ENCODE results near the gene BCHE. TPM values are rescaled to one million over a fixed set of nuclear protein-coding genes. Genes with fewer than 3 reads are reported as not detected.

BCHE gene
- total RNA-seq: under 0.01 TPM in 1 of 2 replicates, not detected in the other

- no peak for DNase-seq (ENCODE audit: low read depth, low spot score)
Observed at GRCh38 chr3:165837058-165837525, at the start of gene BCHE. Gene BCHE (minus strand): TSS chr3:165837423. CDS start chr3:165831033, 6,390 bp downstream.

DNA sequence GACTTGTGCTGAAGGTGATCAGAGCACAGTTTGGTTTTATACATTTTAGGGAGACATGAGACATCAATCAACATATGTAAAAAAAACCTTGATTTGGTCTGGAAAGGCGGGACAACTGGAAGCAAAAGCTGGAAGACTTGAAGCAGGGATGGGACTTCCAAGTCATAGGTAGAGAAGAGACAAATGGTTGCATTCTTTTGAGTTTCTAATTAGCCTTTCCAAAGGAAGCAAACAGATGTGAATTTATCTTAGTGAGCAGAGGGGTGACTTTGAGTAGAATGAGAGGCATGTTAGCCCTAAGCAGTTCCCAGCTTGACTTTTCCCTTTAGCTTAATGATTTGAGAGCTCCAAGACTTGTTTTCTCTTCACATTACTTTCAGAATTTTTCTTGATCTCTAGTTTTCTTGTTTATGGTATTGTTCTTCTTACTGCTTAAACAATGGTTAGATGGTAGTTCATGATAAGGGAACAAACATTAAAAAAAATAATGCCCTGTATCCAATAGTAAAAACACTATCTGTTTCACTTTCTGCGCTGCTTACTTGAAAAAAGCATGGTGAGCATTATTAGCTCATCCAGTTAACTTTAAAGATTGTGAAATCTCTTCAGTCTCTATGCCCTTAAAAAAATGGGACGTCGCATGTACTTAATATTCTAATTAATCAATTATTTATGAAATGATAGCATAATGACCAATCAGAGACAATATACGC lies 48.5 kb upstream of the BCHE start:
- DNase-seq (ENCODE audit: low read depth, low spot score): no peak

- DNase-seq (ENCODE audit: low read depth, low spot score): no peak
Observed at GRCh38 chr3:165884518-165884917, 47.3 kb upstream of the BCHE start.

- DNase-seq (ENCODE audit: low read depth, low spot score): no peak
Observed at GRCh38 chr3:165883863-165884478, 46.7 kb upstream of the BCHE start.

GRCh38 chr3:165883117-165883516 lies 45.9 kb upstream of the BCHE start:
- no peak for DNase-seq (ENCODE audit: low read depth, low spot score)

GRCh38 chr3:165875644-165876043 lies 38.4 kb upstream of the BCHE start:
- DNase-seq (ENCODE audit: low read depth, low spot score): no peak

DNA sequence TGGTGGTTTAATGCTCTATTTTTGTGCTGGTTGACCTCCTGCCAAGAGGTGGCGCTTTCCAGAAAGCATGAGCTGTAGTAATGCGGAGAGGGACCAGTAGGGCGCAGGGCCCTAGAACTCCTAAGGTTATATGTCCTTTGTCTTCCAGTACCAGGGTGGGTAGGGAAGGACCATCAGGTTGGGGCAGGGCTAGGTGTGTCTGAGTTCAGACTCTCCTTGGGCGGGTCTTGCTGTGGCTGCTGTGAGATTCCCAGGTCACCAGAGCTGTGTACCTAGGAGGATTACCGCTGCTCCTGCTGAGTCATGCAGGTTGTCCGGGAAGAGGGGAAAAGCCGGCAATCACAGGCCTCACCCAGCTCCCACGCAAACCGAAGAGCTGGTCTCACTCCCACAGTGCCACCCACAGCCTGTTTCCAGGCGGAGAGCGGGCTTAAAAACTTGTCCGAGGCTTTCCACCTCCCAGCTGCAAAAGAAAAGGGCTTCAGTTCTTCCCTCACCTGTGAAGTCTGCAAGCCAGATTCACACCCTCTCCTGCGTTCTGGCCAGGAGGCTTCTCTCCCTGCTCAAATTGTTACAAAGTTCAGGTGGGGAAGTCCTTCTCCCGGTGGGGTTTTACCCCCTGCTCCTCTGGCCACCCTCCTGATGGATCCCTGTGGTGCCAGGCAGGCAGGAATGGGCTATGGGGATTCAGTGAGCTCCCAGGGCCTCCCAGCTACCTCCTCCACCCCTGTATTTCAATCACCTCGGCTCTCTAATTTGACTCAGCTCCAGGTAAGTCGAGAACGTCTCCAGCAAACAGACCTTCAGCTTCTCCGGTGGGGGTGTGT lies 37.7 kb upstream of the BCHE start:
- no peak for DNase-seq (ENCODE audit: low read depth, low spot score)

- no peak for DNase-seq (ENCODE audit: low read depth, low spot score)
Observed at GRCh38 chr3:165868088-165868487, 30.9 kb upstream of the BCHE start.

DNA sequence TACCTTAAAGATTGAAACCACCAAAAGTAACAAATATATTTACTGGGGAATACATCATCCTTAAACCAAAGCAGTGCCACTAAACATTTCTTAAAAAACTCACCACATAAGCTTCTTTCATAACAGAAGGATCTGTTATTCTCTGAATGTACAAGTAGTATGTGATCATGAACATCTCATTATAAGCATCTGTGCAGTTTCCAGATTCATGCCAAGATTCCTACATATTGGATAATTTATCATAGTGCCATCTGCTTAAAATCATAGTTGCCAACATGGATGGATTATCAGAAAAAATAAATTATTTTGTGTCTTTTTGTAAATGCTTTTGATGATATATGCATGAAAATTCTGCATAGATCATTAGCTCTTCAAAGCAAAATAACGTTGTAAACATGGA lies 21.8 kb upstream of the BCHE start:
- DNase-seq (ENCODE audit: low read depth, low spot score): no peak

DNA sequence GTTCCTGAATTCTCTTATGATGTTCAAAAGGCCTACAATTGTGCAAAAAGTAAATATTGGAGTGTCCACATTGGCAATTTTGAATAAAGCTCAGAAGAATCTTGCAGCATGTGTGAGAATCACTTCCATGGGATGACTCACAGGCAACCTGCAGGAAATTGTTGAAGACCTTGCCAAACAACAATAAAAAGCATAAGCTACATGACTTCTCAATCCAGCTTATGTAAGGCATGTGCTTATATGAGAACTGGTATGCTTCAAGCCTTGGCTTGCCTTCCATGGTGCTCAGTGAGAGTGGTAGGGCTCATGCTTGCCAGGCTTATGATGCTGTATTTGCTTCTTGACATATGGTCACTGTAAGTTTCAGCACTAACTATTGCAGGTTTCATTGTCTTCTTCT lies 18.4 kb upstream of the BCHE start:
- no peak for DNase-seq (ENCODE audit: low read depth, low spot score)

- no peak for DNase-seq (ENCODE audit: low read depth, low spot score)
Observed at GRCh38 chr3:165854696-165855095, 17.5 kb upstream of the BCHE start.

DNA sequence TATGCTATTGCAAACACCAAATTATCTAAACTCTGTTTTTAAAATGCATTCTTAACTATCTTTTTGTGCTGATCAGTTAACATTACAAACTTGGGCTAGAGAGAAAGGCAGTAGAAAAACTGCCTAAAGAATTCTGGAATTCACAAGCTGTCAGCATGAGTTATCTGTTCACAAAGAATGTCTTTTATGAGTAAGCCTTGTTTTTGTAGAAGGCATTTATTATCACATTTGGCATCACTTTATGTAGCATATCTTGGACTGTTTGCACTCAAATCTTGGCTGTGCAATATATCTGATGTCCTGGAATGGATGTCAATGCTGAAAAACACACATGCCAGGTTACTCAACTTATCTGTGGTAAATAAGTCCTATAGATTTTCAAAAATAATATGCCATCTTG lies 15.5 kb upstream of the BCHE start:
- DNase-seq (ENCODE audit: low read depth, low spot score): no peak

- no peak for DNase-seq (ENCODE audit: low read depth, low spot score)
Observed at GRCh38 chr3:165852191-165852590, 15.0 kb upstream of the BCHE start.

DNA sequence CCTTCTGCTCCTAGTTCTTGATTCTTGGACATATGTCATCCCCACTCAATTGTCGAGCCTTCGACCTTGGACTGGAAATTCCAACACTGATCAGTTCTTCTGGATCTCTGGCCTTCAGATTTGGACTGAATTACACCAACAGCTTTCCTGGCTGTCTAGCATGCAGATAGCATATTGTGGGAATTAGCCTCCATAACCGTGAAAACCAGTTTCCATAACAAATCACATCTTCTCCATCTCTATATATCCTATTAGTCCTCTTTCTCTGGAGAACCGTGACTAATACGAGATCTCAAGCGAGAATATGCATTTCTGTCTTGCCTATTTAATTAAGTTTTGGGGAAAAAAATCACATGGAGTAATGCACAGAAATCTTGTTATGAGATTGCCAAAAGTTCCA lies 8.8 kb upstream of the BCHE start:
- DNase-seq (ENCODE audit: low read depth, low spot score): no peak

GRCh38 chr3:165839296-165840076 lies 2.3 kb upstream of the BCHE start:
- no peak for DNase-seq (ENCODE audit: low read depth, low spot score)

GRCh38 chr3:165837801-165838200 lies 578 bp upstream of the BCHE start:
- no peak for DNase-seq (ENCODE audit: low read depth, low spot score)

DNA sequence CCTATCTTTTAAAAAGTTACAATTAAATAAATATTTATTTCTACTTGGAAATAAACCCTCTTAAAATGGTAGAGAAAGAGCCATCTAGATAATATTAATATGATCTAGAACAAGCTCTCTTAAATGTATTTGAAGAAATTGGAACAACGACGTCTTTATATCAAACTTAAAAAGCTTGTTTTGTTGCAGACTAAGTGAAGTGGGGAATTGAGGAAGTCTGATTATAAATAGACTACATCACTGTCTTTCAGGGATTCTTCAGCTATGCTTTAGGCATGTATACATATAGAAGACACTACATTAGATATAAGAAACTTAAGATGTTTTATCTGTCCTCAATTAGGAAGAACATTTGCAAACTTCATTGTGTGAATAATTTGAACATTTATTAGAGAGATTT lies 1.8 kb downstream of the BCHE start:
- DNase-seq (ENCODE audit: low read depth, low spot score): no peak

DNA sequence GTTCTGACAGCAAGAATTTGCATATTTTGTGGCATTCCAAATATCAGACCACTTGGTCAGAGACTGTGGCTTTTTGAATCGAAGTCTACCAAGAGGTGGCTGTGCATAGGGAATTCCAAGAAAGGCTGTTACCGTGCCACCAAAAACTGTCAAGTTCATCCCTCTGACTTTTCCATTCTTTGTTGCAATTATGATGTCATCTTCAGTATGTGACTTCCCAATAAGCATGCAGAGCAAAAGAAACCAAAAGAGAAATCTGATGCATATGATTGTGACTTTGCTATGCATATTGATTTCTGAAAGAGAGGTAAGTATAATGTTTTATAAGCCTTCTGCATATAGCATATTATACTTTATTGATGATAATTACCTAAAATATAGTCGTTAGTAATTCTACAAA lies 6.5 kb downstream of the BCHE start:
- DNase-seq (ENCODE audit: low read depth, low spot score): no peak

DNA sequence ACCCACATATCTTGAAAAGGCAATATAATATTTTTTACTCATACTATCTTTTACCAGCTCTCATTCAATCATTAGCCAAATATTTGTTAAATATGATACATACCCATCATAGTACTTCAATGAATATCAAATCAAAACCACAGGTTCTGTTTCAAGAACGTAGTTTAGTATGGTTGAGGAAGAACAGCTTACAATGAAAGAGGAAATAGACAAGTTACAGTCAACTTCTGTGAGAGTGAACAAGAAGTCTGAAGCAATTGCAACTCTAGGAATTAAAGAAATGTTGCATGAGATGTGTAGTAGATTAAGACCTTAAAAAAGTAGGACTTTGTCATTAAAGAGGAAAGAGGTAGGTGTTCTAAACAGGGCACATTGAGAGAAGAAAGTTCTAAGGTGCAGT lies 9.3 kb downstream of the BCHE start:
- no peak for DNase-seq (ENCODE audit: low read depth, low spot score)

DNA sequence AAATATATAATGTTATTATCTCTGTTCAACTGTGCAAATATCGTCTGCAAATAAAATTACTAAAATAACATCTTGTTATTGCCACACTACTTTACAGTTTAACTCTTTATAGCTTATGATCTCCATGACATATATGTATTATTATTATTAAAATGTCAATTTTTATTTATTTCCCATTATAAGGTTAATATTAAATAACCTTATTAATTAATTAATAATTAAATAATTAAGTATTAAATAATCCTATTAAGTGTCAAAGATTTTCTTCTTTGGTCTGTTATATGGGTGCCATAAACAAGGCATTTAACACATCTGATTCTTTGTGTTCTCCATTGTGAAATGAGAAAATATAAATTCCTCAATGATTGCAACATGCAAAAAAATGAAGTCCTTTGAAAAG lies 10.0 kb downstream of the BCHE start:
- no peak for DNase-seq (ENCODE audit: low read depth, low spot score)

DNA sequence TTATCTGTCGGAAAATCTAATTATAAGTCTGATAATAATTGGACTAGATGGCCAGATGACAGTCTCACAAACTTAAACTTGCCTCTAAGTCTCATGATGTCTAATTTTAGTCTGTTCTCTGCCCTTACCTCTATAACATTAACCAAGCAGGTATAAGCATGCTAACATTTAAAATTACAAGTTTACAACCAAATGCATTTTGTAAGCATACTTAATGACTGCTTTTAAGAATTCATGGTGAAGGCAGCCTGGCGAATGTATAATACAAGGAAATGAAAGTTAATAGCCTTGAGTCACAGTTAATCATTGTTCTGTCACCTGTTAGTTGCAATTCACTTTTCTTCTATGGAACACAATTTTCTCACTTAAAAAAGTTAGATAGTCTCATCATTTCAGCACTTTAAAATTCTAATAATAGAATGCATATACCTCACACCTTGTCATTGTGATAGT lies 16.5 kb downstream of the BCHE start:
- DNase-seq (ENCODE audit: low read depth, low spot score): no peak
